ENCODE results near the gene CACNA1C. TPM values are rescaled to one million over a fixed set of nuclear protein-coding genes. Genes with fewer than 3 reads are reported as not detected.
A peak's percentile ranks its signal among the peaks of the same experiment; 100 is the strongest.

Gene CACNA1C
- total RNA-seq, 1 experiment from 2014 or later = 3.7 TPM

- POLR2A ChIA-PET (ENCODE audit: low non-redundant PET) = no interaction called here
- H3K4me1 ChIP-seq (ENCODE audit: insufficient read depth, low read length, poor library complexity, severe bottlenecking) = peaks cover 10% of the 10 kb centered on the region
- H3K27ac ChIP-seq (ENCODE audit: low read depth, low read length, poor library complexity, severe bottlenecking) = no peak overlapping the region
- DNase-seq (ENCODE audit: low spot score) = no peak
- no peaks in the 10 kb centered on the region for H3K36me3 ChIP-seq (ENCODE audit: insufficient read depth, low read length, poor library complexity, severe bottlenecking)
- H3K27me3 ChIP-seq (replicated peaks; ENCODE audit: insufficient read depth, low read depth, low read length, poor library complexity) = no peaks in the 10 kb centered on the region
- H3K4me3 ChIP-seq (ENCODE audit: low read depth, low read length, poor library complexity, severe bottlenecking) = no peak overlapping the region
- no peak for TF ChIP-seq CTCF (conservative IDR thresholded peaks at IDR 0.05; ENCODE audit: low read depth, low read length)
- no peak for TF ChIP-seq EZH2 (IDR thresholded peaks at IDR 0.05; ENCODE audit: borderline replicate concordance, low read depth, low read length, poor library complexity, severe bottlenecking)
- no TSS peak for BruUV-seq (replicated peaks)
- CTCF ChIA-PET = no interaction called here
- intact Hi-C loops (cut with micrococcal nuclease; ENCODE audit: unreplicated experiment) = no loop called here
- H3K9me3 ChIP-seq (ENCODE audit: low read depth, low read length, poor library complexity, severe bottlenecking) = no peaks in the 10 kb centered on the region
These were observed 190.0 kb downstream of the CACNA1C start for GRCh38 chr12:2242816-2243215.

GRCh38 chr12:2243275-2243674 is 190.5 kb downstream of the CACNA1C start:
- Histone ChIP-seq H3K27me3 (replicated peaks; ENCODE audit: insufficient read depth, low read depth, low read length, poor library complexity) (no peaks in the 10 kb centered on the region), H3K36me3 (ENCODE audit: insufficient read depth, low read length, poor library complexity, severe bottlenecking) (no peaks in the 10 kb centered on the region), H3K27ac (ENCODE audit: low read depth, low read length, poor library complexity, severe bottlenecking) (no peak overlapping the region), H3K4me3 (ENCODE audit: low read depth, low read length, poor library complexity, severe bottlenecking) (no peak overlapping the region), H3K9me3 (ENCODE audit: low read depth, low read length, poor library complexity, severe bottlenecking) (no peaks in the 10 kb centered on the region), H3K4me1 (ENCODE audit: insufficient read depth, low read length, poor library complexity, severe bottlenecking) (peaks cover 10% of the 10 kb centered on the region)
- DNase-seq (ENCODE audit: low spot score) = no peak
- BruUV-seq (replicated peaks) = no TSS peak
- intact Hi-C loops (cut with micrococcal nuclease; ENCODE audit: unreplicated experiment) = no loop called here
- TF ChIP-seq CTCF (conservative IDR thresholded peaks at IDR 0.05; ENCODE audit: low read depth, low read length) (no peak), EZH2 (IDR thresholded peaks at IDR 0.05; ENCODE audit: borderline replicate concordance, low read depth, low read length, poor library complexity, severe bottlenecking) (no peak)
- POLR2A ChIA-PET (ENCODE audit: low non-redundant PET) = no interaction called here
- CTCF ChIA-PET = interaction anchor here (0.8 kb wide), 1 partner anchor 71 kb away, joined by 3 read pairs; no protein-coding TSS in a partner anchor

- Histone ChIP-seq H3K9me3 (ENCODE audit: low read depth, low read length, poor library complexity, severe bottlenecking) (no peaks in the 10 kb centered on the region), H3K4me3 (ENCODE audit: low read depth, low read length, poor library complexity, severe bottlenecking) (no peak overlapping the region), H3K4me1 (ENCODE audit: insufficient read depth, low read length, poor library complexity, severe bottlenecking) (peaks cover 10% of the 10 kb centered on the region), H3K36me3 (ENCODE audit: insufficient read depth, low read length, poor library complexity, severe bottlenecking) (no peaks in the 10 kb centered on the region), H3K27ac (ENCODE audit: low read depth, low read length, poor library complexity, severe bottlenecking) (no peak overlapping the region), H3K27me3 (replicated peaks; ENCODE audit: insufficient read depth, low read depth, low read length, poor library complexity) (no peaks in the 10 kb centered on the region)
- ChIA-PET CTCF (interaction anchor here (0.8 kb wide), 1 partner anchor 72 kb away, joined by 3 read pairs; no protein-coding TSS in a partner anchor), POLR2A (ENCODE audit: low non-redundant PET) (no interaction called here)
- peak; percentile 85 for DNase-seq (ENCODE audit: low spot score)
- TF ChIP-seq EZH2 (IDR thresholded peaks at IDR 0.05; ENCODE audit: borderline replicate concordance, low read depth, low read length, poor library complexity, severe bottlenecking) (no peak), CTCF (conservative IDR thresholded peaks at IDR 0.05; ENCODE audit: low read depth, low read length) (no peak)
- BruUV-seq (replicated peaks) = no TSS peak
- intact Hi-C loops (cut with micrococcal nuclease; ENCODE audit: unreplicated experiment) = no loop called here
These were observed 191.4 kb downstream of the CACNA1C start for GRCh38 chr12:2244013-2244861.

Data from A673 (cell line).